Raji (cell line): ENCODE measurements around the gene LPAR5.

Source experiments
- POLR2A ChIP-seq: IDR thresholded peaks from 2 replicates; pipeline ENCODE4 v1.6.1; 2011; ENCODE audit warnings: low read depth, low read length, control low read depth; ENCODE audit not compliant: insufficient read depth

The LPAR5 gene

GRCh38 chr12:6644903-6645302 is 9.1 kb upstream of the LPAR5 start:
- no peak for TF ChIP-seq POLR2A

DNA sequence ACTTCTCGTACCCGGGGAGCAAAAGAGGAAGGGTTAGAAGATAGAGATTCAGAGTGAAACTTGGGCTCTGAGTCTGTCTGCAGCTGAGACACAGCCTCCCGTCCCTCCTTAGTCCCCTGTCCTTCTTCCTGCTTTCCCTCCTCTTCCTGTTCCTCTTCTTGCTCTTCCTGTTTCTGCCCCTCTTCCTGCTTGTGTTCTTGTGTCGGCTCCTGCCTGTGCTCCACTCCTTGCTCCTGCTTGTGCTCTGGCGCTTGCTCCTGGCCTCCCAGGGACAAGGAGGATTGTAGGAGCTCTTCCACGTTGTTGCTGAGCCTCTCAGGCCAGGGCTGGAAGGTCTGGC is 8.5 kb upstream of the LPAR5 start:
- TF ChIP-seq POLR2A, result peak; percentile 60

DNA sequence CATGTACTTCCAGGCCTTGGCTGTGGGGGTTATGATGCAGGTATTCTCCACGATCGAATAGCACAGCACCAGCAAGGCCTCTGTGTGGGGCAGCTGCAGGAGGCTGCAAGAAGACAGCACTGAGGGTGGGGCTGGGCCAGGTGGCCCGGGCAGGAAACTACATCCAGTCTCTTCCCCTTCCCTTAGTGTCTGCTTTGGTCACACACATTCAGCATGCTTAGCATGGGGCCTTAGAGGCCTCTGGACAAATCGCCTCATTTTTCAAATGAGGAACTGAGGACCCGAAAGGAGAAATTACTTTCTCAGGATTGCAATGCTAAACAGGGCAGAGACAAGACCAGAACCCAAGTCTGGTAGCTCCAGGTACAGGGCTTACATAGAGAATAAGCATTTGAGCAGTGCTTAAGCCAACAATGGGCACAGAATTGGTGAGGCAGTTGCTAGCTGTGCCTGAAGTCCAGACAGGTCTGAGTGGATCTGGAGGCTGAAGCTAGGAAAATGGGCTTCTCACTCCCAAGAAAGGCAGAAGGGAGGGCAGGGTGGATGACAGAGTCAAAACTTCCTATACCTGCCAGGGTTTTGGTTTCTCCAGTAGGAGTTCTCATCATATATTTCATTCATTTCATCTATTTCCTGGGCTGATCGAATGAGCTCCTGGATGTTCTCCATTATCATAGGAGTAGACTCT is 8.0 kb upstream of the LPAR5 start:
- TF ChIP-seq POLR2A, result no peak

- no peak for TF ChIP-seq POLR2A
Measured at GRCh38 chr12:6641131-6641530, 5.4 kb upstream of the LPAR5 start.

DNA sequence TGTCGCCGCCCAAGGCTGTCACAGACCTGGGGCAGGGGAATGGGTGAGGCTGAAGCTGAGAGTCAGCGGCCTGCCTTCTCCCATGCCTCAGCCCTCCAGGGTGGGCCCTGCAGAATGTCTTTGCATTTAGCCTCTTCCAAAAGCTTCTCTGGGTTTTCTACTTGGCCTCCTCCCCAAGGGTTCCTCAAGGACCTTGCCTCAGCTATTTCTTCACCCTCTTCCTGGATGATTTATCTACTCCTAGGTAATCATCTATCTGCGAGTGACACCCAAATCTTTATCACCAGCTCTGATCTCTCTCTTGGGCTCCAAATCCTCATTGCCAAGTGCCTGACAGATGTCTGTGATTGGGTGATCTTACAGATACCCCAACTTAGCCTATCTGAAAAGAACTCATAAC is 4.7 kb upstream of the LPAR5 start:
- no peak for TF ChIP-seq POLR2A

DNA sequence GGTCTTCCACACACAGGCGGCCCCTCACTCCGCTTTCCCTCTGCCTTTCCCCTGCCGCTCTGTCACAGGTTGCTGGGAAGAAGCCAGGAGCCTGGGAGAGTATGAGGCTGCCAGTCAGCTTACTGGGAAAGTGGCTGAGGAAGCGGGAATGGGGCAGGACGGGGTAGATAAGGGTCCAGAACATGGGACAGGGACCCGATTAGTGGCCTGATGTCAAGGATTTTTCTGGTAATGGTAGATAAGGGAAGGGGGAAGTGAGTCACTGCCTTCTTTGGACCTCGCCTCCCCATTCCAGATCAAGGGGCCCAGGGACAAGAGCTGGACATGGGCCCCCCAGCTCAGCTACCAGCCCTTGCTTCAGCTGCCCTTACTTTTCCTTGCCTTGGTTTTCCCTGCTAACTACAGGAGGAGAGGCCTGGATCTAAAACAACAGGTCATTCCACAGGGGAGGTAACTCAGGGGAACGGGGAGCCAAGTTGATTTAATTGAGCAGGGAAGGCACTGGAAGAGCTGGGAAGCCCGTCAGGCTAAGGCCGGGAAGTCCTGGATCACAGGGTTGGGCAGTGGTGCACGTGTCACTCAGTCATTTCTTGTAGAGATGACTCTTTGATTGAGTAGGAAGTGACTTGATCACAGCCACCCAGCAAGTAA is 3.5 kb upstream of the LPAR5 start:
- no peak for TF ChIP-seq POLR2A

- no peak for TF ChIP-seq POLR2A
Measured at GRCh38 chr12:6638305-6638704, 2.5 kb upstream of the LPAR5 start.

DNA sequence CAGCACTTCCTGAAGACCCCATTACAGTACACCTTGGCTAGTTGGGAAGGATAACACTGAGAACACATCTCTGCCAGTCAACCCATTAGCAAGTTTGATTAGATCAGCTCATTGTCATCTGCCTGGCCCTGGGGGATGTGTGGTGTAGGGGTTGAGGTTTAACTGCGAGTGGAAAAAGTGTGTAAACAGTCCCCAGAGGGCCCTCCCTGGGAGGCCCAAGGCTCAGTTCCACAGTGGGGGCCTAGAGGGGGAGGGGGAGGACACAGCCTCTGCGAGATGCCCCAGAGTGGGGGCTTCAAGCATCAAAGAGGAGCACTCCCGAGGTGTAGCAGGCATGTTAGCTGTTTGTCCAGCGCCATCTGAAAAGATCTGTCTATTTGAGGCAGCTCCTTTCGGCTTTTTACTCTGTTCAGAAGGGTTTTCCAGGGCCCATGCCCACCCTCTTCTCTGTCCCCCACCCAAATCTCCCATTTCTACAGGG is 344 bp downstream of the LPAR5 start:
- no peak; the same call in 1 of the 2 replicates for TF ChIP-seq POLR2A

DNA sequence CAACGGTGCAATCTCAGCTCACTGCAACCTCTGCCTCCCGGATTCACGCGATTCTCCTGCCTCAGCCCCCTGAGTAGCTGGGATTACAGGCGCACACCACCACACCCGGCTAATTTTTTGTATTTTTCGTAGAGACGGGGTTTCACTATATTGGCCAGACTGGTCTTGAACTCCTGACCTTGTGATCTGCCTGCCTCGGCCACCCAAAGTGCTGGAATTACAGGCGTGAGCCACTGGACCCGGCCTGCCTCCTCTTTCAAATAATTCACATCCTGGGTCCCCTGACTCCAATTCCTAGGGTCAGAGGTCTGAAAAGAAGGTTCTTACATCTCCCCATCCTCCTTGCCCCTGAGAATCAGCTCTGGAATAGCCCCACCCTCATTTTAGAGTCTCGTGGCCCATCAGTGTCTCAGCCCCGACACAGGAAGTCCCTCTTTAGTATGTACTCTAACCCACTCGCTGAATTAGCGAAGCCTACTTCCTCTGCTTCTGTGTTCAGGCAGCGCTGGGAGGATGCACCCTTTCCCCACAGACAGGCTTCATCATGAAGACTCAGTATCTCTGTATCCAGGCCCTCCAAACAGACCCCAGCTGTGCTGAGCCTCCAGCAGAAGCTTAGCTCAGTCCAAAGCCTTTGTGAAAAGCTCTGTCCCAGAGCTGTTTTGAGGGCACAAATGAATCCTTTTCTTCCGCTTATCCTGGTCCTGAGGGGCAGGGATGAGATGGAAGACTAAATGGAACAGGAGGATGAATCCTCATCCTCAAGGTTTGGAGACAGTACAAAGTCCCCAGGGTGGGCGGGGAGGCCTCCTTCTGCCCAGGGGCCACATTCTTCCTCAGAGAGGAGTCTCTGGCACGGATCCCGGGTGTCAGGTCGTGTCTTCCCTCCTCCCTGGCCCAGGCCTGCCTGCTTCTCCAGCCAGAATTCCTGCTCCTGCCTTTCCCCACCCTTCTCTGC is 3.5 kb downstream of the LPAR5 start:
- TF ChIP-seq POLR2A, result peak; percentile 65

- no peak; the same call in 1 of the 2 replicates for TF ChIP-seq POLR2A
Measured at GRCh38 chr12:6631549-6631961, 4.2 kb downstream of the LPAR5 start.

GRCh38 chr12:6630736-6631135 is 5.0 kb downstream of the LPAR5 start:
- TF ChIP-seq POLR2A, result no peak

GRCh38 chr12:6627616-6628015 is 8.1 kb downstream of the LPAR5 start:
- TF ChIP-seq POLR2A, result no peak

DNA sequence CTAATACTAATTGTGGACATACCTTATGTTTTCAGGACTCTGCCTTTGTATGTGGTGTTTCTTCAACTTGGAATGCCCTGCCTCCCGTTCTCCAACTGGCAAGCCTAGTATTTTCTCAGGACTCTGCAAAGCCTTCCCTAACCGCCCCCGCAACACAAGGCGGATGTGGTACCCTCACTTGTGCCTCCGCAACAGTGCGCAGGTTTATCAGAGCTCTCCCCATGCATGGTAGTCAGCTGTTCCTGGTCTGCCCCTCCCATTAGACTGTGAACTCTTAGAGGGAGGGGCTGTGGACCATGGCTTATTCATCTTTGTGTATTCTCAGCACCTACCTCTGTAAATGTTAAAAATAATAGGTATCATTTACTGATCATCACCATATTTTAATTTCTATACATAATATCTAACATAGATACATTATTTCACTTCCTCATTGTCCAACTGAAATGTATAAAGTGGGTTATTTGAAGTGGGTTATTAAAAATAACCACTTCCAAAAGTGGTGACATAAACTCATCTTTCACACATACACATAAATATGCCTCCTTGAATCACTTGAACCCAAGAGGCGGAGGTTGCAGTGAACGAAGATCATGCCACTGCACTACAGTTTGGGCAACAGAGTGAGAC is 9.0 kb downstream of the LPAR5 start:
- no peak for TF ChIP-seq POLR2A

GRCh38 chr12:6620885-6621274 is 14.9 kb downstream of the LPAR5 start:
- no peak for TF ChIP-seq POLR2A
